ENCODE results near the gene ABCC6. TPM values are rescaled to one million over a fixed set of nuclear protein-coding genes. Genes with fewer than 3 reads are reported as not detected.

The ABCC6 gene
- total RNA-seq, 1 donor, result 2.6 TPM

DNA sequence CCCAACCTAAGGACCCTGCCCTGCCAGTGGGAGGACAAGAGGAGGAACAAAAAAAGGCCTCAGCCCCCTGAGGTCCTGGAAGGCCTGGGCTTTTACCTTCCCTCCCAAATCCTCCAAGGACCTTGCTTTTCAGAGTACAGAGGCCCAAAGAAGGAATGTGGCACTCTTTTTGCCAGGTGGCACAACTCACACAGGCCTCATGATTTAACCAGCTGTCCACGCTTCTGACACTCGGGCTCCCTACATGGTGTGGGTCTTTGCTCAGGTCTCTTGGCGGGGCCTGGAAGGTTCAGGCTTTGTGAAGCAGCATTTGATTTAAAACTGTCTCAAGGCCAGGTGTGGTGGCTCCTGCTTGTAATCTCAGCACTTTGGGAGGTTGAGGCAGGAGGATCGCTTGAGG, 120.6 kb downstream of the ABCC6 start:
- H3K4me3 ChIP-seq (ENCODE audit: low read depth, low read length), result no peak overlapping the region
- no peak for TF ChIP-seq CTCF (IDR thresholded peaks at IDR 0.05; ENCODE audit: insufficient read depth, low read depth, low read length)
- DNase-seq (ENCODE audit: low read depth), result no peak

DNA sequence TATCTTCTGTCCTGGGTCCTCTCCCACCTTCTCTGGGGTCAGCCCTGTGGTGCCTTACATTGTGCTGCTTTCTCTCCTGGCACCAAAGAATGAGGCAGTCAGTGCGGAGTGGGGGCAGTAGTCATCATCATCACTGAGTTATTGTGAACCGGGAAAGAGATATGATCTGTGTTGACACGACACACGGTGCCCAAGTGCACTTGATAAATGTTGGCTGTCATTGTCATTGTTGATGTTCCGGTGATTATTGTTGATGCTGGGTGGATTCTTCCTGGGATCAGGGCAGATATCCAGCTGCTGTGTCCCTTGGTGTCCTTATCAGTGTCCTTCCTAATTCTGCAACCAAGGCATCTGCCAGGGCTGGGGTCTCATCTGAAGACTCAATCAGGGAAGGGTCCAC, 121.7 kb downstream of the ABCC6 start:
- TF ChIP-seq CTCF (IDR thresholded peaks at IDR 0.05; ENCODE audit: insufficient read depth, low read depth, low read length), result no peak
- no peak overlapping the region for H3K4me3 ChIP-seq (ENCODE audit: low read depth, low read length)
- DNase-seq (ENCODE audit: low read depth), result no peak

DNA sequence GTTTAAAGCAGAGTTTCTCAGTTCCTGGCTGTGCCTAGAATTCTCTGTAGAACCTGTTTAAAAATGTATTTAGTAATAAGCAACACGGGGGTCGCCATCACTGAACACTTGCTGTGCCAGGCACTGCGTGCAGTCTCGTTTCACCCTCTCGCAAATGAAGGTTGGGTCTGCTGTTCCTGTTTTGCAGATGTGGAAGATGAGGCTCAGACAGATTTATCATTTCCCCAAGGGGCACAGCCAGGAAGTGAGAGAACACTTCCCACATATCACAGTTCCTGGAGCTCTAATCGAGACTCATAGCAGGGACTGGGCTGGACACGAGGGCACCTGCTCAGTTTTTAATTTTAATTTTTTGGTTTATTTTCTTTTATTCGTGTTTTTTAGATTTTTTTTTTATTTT, 122.7 kb downstream of the ABCC6 start:
- TF ChIP-seq CTCF (IDR thresholded peaks at IDR 0.05; ENCODE audit: insufficient read depth, low read depth, low read length), result no peak
- no peak overlapping the region for H3K4me3 ChIP-seq (ENCODE audit: low read depth, low read length)
- no peak for DNase-seq (ENCODE audit: low read depth)

- no peak for TF ChIP-seq CTCF (IDR thresholded peaks at IDR 0.05; ENCODE audit: insufficient read depth, low read depth, low read length)
- no peak overlapping the region for H3K4me3 ChIP-seq (ENCODE audit: low read depth, low read length)
- no peak for DNase-seq (ENCODE audit: low read depth)
Measured at GRCh38 chr16:16099320-16099719, 124.0 kb downstream of the ABCC6 start.

Other genes starting within 250 kb of the ABCC6 start
- 57.3 and 60.9 TPM in 2 replicates for gene NOMO3, start 9.0 kb upstream of the ABCC6 start, total RNA-seq
- gene NPIPA7, start 155.6 kb upstream of the ABCC6 start, total RNA-seq, result 0.43 and 1.9 TPM in 2 replicates

Data from fibroblast of villous mesenchyme (primary cell).